Adrenal gland (tissue), 5 donors: ENCODE results near the gene AMN.

Experiments used
- CTCF ChIP-seq, 6 experiments: fragments of 450-650 bp in 4 of 6; fragments of 200-600 bp in 2 of 6; sonication (generic) in 1 of 6; IDR thresholded peaks; 1 replicate in 5 of 6; 2 replicates in 1 of 6; pipeline versions ENCODE4 v1.5.1 to v1.8.0; 2016 to 2021; ENCODE audit warnings: antibody characterized with exemption in 6 of 6, mild to moderate bottlenecking in 2 of 6, moderate library complexity in 1 of 6
- POLR2A ChIP-seq, 2 donors: fragments of 450-650 bp; IDR thresholded peaks; one replicate each; pipeline ENCODE4 v1.6.1; 2017; ENCODE audit warnings: antibody characterized with exemption in 2 of 2, mild to moderate bottlenecking in 2 of 2, moderate library complexity in 1 of 2
- donor health status: DM: no; HTN: no; CAD: no.

GRCh38 chr14:102965282-102965681, 42.8 kb downstream of the AMN start:
- TF ChIP-seq CTCF (IDR thresholded peaks at IDR 0.05) = no peak
- no peak for TF ChIP-seq POLR2A (IDR thresholded peaks at IDR 0.05)
